Retina (tissue), 1 donor: ENCODE data around the gene SERBP1.
"Not testable (repeated sequence)": the region's sequence is repeated elsewhere in the genome, so short reads cannot be mapped to it uniquely, and the experiment has no call there.

Experiments used
- DNase-seq: peaks from one replicate; pipeline ENCODE4 v3.0.0-alpha.2; 2016

SERBP1 gene

DNA sequence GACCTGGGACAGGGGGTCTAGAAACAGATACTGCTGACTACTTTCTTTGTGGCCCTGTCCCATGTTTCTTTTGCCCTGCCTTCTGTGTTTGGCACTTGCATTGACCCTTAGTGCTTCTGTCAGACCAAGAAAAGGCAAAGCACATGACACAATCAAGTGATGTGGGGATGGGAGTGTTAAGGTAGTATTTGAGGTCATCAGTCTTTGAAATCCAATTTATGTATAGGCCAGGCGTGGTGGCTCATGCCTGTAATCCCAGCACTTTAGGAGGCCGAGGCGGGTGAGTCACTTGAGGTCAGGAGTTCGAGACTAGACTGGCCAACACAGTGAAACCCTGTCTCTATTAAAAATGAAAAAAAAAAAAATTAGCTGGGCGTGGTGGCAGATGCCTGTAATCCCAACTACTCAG lies 26.0 kb downstream of the SERBP1 start:
- DNase-seq = no peak

DNA sequence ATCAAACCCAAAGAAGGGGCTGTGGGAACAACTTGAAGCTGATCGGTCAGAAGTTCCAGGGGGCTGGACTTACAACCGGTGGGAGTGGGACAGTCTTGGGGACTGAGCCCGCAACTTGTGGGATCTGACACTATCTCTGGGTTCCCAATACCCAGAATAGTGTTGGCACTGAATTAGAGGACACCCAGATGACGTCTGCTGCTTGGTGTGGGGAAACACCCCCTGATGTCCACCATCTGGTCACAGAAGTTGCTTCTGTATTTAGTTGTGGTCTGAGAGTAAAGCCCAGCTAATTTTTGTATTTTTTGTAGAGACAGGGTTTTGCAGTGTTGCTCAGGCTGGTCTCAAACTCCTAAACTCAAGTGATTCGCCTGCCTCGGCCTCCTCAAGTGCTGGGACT lies 28.8 kb downstream of the SERBP1 start:
- no peak for DNase-seq

DNA sequence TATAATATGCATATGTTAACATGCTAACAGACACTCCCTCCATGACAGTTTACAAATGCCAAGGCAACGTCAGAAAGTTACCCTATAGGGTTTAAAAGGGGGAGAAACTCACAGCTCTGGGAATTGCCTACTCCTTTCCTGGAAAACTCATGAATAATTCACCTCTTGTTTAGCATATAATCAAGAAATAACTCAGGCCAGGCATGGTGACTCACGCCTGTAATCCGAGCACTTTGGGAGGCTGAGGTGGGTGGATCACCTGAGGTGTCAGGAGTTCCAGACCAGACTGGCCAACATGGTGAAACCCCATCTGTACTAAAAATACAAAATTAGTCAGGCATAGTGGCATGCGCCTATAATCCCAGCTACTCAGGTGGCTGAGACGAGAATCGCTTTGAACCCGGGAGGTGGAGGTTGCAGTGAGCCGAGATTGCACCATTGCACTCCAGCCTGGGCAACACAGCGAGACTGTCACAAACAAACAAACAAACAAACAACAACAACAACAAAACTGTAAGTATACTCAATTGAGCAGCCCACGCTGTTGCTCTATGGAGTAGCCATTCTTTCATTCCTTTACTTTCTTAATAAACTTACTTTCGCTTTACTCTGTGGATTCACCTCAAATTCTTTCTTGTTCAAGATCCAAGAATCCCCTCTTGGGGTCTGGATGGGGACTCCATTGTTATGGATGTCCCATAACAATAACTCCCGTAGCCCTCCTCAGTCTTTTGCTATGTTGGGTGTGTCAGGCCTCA lies 30.0 kb downstream of the SERBP1 start:
- DNase-seq = not testable (repeated sequence)

DNA sequence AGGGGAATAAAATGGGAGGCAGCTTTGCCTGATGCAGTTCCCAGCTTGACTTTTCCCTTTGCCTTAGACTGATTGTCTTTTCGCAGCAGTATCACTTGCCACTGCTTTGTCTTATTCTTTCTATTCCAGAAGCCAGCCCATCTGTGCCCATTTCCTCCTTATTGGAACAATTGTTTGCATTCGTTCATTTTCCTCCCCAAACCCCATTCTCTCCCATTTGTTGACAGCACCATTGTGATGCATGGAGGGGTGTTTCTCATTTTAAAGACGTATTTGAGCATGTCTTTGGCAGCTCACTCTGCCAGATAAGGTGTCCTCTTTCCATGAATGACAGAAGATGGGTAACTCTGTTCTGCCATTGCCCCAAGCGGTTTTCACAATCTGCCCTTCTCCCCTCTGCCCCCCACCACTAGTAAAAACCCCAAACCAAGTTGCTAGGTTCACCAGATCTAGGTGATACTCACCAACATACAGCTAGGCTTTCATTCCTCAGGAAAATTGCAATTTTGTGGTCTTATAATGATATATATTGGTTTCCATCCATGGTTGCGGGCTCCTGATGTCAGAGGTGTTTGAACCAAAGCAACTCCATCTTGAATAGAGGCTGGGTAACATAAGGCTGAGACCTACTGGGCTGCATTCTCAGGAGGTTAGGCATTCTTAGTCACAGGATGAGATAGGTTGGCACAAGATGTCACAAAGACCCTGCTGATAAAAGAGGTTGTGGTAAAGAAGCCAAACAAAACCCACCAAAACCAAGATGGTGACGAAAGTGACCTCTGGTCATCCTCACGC lies 30.8 kb downstream of the SERBP1 start:
- no peak for DNase-seq

DNA sequence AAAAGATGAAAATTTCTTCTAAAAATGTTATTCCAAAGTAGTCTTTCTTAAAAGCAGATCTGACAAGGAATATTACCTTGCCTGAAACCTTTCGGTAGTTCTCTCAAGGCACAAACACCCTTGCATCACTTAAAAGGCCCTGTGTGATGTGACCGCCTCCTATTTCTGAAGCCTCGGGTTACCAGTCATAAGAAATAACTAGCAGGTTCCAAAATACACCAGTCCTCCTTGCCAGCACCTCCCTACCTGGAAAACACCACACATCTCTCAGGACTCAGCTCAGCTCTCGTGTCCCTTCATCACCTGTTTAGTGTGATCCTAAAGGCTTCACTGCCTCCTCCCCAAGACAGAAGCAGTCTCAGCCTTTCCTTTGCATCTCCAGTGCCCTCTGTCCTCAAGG lies 35.7 kb downstream of the SERBP1 start:
- DNase-seq = no peak

DNA sequence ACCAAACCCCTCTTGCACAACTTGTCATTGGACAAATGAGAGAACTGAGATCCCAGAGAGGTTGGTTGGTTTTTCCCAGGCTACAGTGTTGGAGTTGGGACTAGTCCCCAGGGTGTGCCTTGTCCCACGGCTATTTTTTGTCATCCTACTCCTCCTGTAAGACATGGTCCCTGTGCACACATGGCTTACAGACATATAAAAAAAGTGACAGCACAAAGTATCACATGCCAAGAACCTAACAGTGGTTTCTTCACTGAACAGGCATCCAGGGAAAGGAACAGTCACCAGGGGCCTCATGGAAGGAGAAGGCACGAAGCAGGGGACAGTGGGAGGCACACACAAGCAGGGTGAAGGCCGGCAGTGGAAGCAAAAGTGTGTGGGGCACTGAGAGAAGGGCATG lies 36.5 kb downstream of the SERBP1 start:
- no peak for DNase-seq

DNA sequence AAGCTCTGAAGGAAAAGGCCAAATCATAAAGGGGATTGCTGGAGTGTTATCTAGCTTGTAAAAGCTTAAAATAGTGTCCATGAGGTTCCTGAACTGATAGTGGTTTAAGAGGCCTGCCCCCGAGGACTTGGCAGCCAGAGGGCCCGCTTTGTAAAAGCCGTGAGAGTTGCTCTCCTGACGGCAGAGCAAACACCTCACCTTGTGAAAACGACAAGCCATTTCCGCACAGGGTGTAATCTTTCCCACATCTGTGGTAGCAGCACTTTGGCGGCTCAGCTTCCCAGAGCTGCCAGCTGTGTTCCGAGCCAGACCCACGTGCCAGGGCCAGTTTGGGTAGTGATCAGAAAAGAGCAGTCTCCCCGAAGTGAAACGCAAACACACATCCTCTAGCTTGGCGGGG lies 37.0 kb downstream of the SERBP1 start:
- no peak for DNase-seq

DNA sequence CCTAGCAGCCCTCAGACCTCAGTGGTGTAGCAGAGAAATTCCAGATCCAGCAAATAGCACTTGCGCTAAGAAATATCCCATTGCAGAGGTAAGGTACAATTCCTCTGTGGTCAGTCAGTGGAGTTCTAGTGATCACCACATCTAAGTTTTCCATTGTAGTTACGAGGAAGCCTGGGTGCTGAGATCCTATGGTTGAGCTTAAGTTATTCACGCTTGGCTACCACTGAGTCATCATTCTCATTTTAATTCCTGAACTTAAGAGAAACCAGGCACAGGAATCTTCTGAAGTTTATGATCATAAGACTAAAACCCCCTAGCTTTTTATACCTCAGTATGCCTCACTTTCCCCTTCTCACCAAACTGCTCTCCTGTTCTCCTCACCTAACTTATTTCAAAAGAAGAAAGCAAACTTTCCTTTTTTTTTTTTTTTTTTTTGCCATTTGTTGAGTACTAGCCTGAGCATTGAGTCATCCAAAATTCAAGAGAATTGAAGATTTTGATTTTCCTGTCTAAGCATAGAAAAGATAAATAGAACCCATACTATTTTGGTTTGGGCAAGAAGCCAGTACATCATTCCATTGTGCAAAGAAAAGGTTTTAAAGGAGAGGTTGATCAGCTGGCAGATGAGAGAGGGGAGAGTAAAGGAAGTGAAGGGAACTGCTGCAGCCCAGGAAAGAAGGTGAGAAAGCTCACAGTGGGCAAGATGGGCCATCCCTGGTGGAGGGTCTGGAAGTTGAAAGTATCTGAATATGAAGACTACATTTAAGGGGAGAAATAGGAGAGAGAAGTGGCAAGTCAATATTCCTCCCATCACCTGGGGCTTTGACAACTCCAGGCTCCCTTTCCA lies 39.9 kb downstream of the SERBP1 start:
- no peak for DNase-seq

DNA sequence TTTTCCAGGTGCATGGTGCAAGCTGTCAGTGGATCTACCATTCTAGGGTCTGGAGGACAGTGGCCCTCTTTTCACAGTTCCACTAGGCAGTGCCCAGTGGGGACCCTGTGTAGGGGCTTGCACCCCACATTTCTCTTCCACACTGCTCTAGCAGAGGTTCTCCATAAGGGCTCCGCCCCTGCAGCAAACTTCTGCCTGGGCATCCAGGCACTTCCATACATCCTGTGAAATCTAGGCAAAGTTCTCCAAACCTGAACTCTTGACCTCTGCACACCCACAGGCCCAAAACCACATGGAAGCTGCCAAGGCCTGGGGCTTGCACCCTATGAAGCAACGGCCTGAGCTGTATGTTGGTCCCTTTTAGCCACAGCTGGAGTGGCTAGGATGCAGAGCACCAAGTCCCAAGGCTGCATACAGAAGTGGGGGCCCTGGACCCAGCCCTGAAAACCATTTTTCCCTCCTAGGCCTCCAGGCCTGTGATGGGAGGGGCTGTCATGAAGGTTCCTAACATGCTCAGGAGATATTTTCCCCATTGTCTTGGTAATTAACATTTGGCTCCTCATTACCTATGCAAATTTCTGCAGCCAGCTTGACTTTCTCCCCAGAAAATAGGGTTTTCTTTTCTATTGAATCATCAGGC lies 46.1 kb downstream of the SERBP1 start:
- no peak for DNase-seq

DNA sequence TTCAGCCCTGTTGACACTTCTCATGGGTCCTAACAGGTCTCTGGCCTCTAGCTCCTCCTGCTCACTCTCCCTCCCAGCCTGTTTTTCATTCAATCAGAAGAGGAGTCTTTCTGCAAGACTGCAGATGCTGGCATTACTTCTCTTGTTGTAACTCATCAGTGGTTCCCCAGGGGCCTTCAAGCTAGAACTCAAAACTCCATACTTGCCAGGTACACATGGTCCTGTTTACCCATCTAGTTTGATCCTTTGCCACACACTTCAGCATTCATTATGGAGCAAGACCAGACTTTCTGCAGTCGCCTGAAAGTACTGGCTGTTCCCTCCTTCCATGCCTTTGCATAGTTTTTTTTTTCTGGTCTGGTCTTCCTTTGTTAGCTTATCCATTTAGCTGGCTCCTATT lies 47.9 kb downstream of the SERBP1 start:
- no peak for DNase-seq

DNA sequence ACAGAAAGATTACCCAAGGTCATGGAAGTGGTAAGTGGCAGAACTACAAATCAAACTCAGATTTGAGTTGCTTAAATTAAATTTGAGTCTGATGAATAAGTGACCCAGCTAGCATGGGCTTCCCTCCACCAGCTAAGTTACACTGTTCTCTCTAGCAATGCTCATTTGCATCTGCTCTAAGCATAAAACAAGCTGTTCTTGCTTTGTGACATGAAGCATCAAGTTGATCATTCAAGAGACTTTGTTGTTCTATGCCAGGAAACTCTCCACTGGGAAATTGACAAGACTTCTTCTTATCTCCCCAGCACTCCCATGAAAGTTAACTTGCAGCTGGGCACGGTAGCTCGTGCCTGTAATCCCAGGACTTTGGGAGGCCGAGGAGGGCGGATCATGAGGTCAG lies 49.0 kb downstream of the SERBP1 start:
- DNase-seq = no peak

DNA sequence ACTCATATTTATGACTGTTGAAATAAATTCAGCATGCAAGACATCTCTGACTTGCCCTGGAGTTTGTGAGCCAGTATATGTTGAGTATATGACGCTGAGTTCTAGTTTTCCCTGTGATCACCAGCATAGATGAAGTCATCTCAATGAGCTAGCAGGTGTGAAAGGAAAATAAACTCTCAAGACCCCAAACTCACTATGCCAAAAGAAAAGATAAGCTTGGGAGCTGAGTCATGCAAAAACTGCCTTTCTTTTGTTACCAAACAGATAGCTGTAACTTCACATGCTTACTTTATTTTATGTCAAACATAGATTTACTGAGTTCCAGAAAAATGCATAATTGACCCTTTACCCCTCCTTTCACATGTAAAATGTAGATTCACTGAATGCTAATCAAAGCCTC lies 52.9 kb downstream of the SERBP1 start:
- no peak for DNase-seq

DNA sequence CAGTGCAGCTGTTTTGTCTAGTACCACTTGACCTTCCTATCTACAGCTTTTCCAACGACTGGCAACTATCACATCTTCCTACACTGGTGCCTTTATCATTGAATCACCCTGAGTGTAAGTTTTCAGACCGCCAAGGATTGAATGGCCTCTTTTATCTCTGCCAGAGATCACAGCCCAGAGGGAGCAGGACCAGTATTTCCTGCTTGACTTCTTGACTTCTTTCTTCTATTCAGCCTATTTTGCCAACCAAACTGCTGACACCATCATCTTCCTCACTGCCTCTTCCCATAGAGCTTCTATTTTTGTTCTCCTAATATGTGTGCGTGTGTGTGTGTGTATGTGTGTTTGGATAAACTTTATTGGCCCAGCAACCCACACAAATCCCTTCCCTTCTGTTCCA lies 53.8 kb downstream of the SERBP1 start:
- no peak for DNase-seq

DNA sequence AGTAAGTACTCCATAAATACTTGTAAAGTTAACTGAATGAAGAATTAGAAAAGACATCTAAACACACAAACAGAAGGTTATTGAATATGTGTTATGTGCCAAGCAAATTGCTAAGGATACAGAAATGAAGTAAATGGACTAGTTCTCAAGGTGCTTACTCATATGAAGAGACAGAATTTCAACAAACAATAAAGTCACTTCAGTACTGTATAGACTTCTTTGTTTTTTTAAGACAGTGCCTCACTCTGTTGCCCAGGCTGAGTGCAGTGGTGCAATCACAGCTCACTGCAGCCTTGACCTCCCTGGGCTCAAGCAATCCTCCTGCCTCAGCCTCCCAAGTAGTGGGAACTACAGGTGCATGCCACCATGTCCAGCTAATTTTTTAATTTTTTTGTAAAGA lies 57.3 kb downstream of the SERBP1 start:
- no peak for DNase-seq

DNA sequence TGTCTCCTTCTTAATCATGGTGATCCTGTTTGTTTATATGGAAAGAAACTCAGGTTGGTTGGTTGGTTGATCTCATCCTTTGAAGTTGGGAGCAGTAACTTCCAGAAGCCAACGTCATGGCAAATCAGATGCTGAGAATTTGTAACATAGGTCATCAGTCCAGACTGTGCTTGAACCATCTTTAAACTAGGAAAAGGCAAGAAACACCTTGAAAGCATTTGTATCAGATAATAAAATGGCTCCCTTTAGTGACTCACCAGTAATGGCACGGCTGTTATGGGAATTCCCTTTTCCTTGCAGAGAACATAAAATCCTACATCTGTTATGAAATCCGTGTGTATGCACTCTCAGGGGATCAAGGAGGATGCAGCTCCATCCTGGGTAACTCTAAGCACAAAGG lies 58.1 kb downstream of the SERBP1 start:
- no peak for DNase-seq

DNA sequence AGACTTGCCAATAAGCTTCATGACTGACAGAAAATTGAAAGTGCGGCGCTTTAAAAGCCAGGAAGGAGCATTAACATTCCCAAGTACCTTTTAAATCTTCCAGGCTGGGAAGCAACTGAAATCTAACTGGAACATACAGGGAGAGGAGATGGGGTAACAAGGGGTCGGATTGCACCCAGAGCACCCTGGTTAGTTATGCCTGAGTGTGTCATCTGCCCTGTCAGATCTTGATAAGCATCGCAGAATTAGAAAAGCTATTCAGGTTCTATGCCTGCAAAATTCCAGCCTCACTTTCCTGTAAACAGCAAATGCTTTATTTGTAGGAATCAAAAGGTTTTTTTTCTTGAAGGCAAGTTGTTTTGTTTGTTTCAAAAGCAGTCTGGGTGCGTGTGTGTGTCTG lies 58.5 kb downstream of the SERBP1 start:
- no peak for DNase-seq

DNA sequence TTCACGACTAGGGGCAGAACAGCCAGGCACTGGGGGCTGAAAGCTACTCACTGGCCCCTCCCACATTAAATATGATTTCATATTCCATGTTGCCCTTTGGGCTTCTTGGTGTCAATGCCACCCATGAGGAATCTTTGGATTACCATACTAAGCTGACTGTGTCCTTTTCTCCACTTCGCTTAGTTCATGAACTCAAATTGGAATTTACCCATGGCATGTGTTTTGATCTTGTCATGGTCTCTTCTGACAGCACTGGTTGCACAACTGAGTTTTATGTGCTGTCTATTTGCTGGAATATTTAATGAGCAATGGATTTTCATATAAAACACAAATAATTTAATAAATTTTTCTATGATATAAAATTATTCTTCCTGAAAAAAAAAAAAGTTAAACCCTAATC lies 59.2 kb downstream of the SERBP1 start:
- no peak for DNase-seq

DNA sequence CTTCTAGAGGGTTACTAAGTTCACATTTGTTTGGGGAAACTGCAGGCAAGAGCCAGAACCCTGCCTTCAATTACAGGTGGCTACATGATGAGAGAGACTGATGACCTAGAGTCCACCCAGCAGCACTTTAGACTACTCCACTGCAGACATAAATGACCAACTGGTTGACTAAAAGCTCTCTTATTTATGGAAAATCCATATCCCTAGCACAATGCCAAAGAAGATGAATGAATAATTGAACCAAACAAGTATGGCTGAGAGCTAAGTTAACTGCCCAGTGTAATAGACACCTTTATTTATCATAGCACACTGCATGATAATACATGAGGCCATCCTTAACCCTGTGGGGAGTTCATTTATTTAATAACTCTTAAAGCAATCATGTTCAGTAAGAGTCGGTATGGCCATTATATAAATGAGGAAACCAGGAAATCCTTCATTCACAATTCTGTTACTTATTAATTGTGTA lies 62.1 kb downstream of the SERBP1 start:
- DNase-seq = no peak

DNA sequence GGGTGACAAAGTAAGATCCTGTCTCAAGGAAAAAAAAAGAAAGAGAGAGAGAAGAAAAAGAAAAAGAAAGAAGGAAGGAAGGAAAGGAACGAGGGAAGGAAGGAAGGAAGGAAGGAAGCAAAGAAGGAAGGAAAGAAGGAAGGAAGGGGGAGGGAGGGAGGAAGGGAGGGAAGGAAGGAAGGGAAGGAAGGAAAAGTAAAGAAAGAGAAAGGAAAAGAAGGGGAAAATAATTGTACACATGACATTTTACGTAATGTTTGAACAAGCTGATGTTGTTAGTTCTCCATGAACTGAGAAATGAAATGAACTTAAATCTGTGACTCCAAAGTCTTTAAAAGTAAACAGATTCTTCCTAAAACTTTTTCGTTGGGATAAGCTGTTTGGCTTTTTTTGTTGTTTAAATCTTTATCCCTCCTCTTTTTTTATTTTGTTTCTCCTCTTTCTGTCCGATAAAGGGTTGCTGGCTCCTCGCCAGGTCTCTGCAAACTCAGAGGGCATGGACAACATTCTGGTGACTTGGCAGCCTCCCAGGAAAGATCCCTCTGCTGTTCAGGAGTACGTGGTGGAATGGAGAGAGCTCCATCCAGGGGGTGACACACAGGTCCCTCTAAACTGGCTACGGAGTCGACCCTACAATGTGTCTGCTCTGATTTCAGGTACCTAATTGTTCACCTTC lies 62.7 kb downstream of the SERBP1 start:
- no peak for DNase-seq

DNA sequence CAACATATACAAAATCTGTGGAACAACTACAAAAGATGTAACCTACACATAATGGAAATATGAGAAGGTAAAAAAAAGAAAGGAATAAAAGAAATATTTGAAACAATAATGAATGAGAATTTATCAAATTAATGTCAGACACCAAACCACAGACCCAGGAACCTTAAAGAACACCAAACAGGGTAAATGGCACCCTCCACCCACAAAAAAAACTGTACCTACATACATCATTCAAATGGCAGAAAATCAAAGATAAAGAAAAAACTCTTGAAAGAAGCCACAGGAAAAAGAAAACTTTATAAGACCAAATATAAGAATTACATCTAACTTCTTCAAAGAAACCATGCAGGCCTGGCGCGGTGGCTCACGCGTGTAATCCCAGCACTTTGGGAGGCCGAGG lies 68.6 kb downstream of the SERBP1 start:
- DNase-seq = no peak

DNA sequence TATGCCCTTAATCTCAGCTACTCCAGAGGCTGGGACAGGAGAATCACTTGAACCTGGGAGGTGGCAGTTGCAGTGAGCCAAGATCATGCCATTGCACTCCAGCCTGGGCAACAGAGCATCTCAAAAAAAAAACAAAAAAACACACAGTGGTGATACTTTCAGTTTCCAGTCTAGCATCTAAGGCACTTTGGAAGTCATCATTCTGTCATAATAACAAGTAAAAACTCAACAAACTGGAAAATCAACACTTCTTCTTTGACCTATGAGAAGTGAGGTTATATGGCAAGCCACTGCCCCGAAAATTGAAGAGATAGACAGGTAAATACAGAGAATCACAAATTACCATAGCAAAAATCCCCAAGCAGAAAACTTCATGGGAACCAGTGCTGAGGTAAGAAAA lies 70.6 kb downstream of the SERBP1 start:
- no peak for DNase-seq
